ENCODE measurements around the gene ANHX.
"Not testable (repeated sequence)": the region's sequence is repeated elsewhere in the genome, so short reads cannot be mapped to it uniquely, and the experiment has no call there.

ANHX gene

DNA sequence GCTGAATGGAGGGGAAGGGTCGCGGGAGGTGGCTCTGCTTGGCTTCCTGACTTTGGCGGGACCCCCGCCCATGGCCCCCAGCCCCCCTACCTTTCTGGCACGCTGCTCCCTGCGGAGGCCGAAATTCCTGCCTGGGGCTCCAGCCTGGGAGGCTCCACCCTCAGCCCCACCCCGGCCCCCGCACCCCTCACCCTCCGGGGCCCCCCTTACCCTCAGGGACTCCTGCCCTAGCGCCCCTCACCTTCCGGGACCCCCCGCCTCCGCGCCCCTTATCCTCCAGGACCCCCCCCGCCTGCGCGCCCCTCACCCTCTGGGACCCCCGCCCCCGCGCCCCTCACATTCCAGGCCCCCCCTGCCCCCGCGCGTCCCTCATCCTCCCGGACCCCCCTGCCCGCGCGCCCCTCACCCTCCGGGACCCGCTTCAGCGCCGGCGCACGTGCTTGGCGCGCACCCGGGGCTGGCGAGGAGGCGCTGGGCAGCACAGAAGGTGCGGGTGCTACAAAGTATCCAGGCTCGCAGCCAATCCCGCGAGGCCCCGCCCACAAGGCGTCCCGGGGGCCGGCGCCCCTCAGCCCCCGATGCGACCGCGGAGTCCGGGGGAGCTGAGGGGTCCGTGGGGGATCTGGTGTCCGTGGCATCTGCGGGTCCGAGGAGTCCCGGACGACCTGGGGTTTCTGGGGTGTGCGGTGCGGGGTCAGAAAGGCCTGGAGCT lies at the start of gene ANHX:
ANHX (minus strand) TSS at position 477 of the 712 bp plus-strand sequence. CDS start 1,521 bp downstream, outside the sequence.
- no peaks in the 10 kb centered on the region for H3K27me3 ChIP-seq (replicated peaks; ENCODE audit: control insufficient read depth, insufficient read depth, low read length)
- no peak for DNase-seq (ENCODE audit: extremely low read depth, insufficient read length)
- H3K36me3 ChIP-seq (ENCODE audit: control insufficient read depth, insufficient read depth, low read length) = no peaks in the 10 kb centered on the region
- H3K4me3 ChIP-seq (replicated peaks; ENCODE audit: low read depth, low read length) = no peak within 1 kb of the TSS
- TF ChIP-seq, protein P1, sequence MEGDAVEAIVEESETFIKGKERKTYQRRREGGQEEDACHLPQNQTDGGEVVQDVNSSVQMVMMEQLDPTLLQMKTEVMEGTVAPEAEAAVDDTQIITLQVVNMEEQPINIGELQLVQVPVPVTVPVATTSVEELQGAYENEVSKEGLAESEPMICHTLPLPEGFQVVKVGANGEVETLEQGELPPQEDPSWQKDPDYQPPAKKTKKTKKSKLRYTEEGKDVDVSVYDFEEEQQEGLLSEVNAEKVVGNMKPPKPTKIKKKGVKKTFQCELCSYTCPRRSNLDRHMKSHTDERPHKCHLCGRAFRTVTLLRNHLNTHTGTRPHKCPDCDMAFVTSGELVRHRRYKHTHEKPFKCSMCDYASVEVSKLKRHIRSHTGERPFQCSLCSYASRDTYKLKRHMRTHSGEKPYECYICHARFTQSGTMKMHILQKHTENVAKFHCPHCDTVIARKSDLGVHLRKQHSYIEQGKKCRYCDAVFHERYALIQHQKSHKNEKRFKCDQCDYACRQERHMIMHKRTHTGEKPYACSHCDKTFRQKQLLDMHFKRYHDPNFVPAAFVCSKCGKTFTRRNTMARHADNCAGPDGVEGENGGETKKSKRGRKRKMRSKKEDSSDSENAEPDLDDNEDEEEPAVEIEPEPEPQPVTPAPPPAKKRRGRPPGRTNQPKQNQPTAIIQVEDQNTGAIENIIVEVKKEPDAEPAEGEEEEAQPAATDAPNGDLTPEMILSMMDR (IDR thresholded peaks at IDR 0.05; ENCODE audit: insufficient read depth, low read length, poor library complexity, severe bottlenecking) = no peak

DNA sequence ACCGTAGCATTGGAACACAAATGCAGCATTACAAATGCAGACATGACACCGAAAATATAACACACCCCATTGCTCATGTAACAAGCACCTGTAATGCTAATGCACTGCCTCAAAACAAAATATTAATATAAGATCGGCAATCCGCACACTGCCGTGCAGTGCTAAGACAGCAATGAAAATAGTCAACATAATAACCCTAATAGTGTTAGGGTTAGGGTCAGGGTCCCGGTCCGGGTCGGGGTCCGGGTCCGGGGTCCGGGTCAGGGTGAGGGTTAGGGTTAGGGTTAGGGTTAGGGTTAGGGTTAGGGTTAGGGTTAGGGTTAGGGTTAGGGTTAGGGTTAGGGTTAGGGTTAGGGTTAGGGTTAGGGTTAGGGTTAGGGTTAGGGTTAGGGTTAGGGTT lies 29.0 kb upstream of the ANHX start:
- DNase-seq (ENCODE audit: extremely low read depth, insufficient read length); H3K27me3 ChIP-seq (replicated peaks; ENCODE audit: control insufficient read depth, insufficient read depth, low read length); H3K36me3 ChIP-seq (ENCODE audit: control insufficient read depth, insufficient read depth, low read length); H3K4me3 ChIP-seq (replicated peaks; ENCODE audit: low read depth, low read length): not testable (repeated sequence)

DNA sequence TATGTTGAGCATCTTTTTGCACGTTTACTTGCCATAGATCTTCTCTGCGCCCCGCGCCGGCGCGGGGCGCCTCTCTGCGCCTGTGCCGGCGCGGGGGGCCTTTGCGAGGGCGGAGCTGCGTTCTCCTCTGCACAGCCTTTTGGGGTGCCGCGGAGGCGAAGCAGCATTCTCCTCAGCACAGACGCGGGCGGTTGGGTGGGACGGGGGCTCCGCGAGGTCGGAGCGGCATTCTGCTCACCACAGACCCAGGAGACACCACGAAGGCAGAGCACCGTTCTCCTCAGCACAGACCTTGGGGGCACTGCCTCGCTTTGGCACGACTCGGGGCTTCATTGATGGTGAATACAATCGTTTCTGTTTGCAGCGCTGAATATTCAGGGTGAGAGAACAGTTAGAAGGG lies 28.5 kb upstream of the ANHX start:
- Histone ChIP-seq H3K4me3 (replicated peaks; ENCODE audit: low read depth, low read length) (no peak overlapping the region), H3K36me3 (ENCODE audit: control insufficient read depth, insufficient read depth, low read length) (no peaks in the 10 kb centered on the region), H3K27me3 (replicated peaks; ENCODE audit: control insufficient read depth, insufficient read depth, low read length) (no peaks in the 10 kb centered on the region)
- TF ChIP-seq, protein P1 (IDR thresholded peaks at IDR 0.05; ENCODE audit: insufficient read depth, low read length, poor library complexity, severe bottlenecking) = no peak
- no peak for DNase-seq (ENCODE audit: extremely low read depth, insufficient read length)

DNA sequence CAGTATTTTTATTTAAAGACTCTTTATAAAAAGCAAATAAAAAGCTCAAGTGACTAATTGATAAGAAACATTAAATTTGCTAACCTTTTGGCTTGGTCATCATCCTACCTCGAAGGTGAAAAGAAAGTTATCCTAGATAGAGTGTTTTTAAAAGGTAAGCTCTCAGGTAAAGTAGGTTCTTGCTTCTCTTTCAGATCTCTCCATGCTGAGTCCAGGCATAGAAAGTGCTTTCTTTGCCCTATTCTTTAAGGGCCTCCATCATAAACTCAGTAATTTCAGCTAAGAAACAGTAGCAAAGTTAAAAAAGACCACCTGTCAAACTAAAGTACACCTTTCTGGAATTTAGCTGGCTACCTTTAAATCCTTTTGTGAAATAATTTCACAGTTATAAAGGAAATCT lies 20.6 kb upstream of the ANHX start:
- DNase-seq (ENCODE audit: extremely low read depth, insufficient read length) = no peak
- no peaks in the 10 kb centered on the region for H3K27me3 ChIP-seq (replicated peaks; ENCODE audit: control insufficient read depth, insufficient read depth, low read length)
- TF ChIP-seq, protein P1 (IDR thresholded peaks at IDR 0.05; ENCODE audit: insufficient read depth, low read length, poor library complexity, severe bottlenecking) = no peak

DNA sequence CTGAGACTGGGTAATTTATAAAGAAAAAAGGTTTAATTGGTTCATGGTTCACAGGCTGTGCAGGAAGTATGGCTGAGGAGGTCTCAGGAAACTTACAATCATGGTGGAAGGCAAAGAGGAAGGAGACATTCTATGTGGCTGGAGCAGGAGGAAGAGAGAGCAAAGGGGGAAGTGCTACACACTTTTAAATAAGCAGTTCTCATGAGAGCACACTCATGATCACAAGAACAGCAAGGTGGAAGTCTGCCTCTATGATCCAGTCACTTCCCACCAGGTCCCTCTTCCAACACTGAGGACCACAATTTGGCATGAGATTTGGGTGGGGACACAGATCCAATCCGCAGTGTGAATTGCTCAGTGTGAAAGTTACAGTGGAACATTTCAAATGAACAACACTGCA lies 20.2 kb upstream of the ANHX start:
- H3K36me3 ChIP-seq (ENCODE audit: control insufficient read depth, insufficient read depth, low read length); H3K27me3 ChIP-seq (replicated peaks; ENCODE audit: control insufficient read depth, insufficient read depth, low read length); H3K4me3 ChIP-seq (replicated peaks; ENCODE audit: low read depth, low read length); DNase-seq (ENCODE audit: extremely low read depth, insufficient read length): not testable (repeated sequence)

More for the DNA sequence above, 20.6 kb upstream of the ANHX start:
- Histone ChIP-seq H3K4me3 (replicated peaks; ENCODE audit: low read depth, low read length) (no peak overlapping the region), H3K36me3 (ENCODE audit: control insufficient read depth, insufficient read depth, low read length) (no peaks in the 10 kb centered on the region)

DNA sequence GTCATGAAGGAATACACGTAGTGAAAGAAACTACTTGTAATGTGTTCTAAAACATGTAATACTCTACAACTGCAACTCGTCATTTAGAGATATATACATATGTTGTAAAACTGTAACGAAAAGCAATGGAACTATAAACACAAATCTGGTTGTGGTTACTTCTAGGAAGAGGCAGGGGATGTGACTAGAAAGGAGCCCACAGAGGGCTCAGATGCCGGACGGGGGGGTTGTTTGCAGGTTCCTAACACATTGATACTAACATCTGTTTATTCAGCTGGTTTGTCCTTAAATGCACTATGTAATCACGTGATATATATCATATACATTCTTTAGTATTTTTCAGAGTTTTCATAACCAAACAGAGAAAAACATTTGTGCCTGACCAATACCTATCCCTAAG lies 16.1 kb upstream of the ANHX start:
- Histone ChIP-seq H3K36me3 (ENCODE audit: control insufficient read depth, insufficient read depth, low read length) (no peaks in the 10 kb centered on the region), H3K4me3 (replicated peaks; ENCODE audit: low read depth, low read length) (no peak overlapping the region), H3K27me3 (replicated peaks; ENCODE audit: control insufficient read depth, insufficient read depth, low read length) (no peaks in the 10 kb centered on the region)
- TF ChIP-seq, protein P1 (IDR thresholded peaks at IDR 0.05; ENCODE audit: insufficient read depth, low read length, poor library complexity, severe bottlenecking) = no peak
- no peak for DNase-seq (ENCODE audit: extremely low read depth, insufficient read length)

DNA sequence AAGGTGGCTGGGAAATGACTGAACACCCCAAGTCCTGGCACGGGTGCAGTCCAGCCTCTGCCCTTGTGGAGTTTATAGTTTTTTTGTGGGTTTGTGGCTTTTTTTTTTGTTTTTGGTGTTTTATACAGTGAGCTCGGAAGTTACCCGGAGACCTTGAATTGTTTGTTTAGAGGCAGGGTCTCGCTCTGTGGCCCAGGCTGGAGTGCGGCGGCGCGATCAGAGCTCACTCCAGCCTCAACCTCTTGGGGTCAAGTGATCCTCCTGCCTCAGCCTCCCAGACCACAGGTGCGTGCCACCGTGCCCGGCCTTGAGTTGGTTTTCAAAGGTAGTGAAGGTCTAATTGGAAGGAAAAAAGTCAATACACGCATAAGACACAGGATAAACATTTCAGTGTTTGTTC lies 879 bp upstream of the ANHX start:
- no peak overlapping the region for H3K4me3 ChIP-seq (replicated peaks; ENCODE audit: low read depth, low read length)
- no peak for DNase-seq (ENCODE audit: extremely low read depth, insufficient read length)

More for the DNA sequence above, 879 bp upstream of the ANHX start:
- TF ChIP-seq, protein P1 (IDR thresholded peaks at IDR 0.05; ENCODE audit: insufficient read depth, low read length, poor library complexity, severe bottlenecking) = no peak
- no peaks in the 10 kb centered on the region for H3K36me3 ChIP-seq (ENCODE audit: control insufficient read depth, insufficient read depth, low read length)
- no peaks in the 10 kb centered on the region for H3K27me3 ChIP-seq (replicated peaks; ENCODE audit: control insufficient read depth, insufficient read depth, low read length)
